ENCODE measurements around the gene FHIT.

DNA sequence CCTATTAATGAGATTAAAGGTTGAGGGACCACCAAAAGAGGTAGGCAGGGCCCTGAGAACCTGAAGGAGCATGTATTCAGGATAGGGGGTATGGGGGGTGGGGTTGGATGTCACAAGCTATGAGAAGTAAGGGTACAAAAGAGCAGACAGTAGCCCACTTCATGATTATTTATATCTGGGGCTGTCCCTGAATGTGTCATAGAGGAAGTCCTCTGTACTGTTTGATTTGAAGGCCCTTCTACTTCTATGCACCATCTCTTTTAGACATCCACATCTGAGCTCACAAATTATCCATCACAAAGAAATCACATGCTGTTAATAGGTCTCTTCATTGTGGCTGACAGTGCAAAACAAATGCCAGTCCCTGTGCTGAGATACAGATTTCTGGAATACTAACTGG, 68.6 kb downstream of the FHIT start:
- TF ChIP-seq, protein P1, sequence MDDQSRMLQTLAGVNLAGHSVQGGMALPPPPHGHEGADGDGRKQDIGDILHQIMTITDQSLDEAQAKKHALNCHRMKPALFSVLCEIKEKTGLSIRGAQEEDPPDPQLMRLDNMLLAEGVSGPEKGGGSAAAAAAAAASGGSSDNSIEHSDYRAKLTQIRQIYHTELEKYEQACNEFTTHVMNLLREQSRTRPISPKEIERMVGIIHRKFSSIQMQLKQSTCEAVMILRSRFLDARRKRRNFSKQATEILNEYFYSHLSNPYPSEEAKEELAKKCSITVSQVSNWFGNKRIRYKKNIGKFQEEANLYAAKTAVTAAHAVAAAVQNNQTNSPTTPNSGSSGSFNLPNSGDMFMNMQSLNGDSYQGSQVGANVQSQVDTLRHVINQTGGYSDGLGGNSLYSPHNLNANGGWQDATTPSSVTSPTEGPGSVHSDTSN (IDR thresholded peaks at IDR 0.05): no peak
- TF ChIP-seq, protein P2, sequence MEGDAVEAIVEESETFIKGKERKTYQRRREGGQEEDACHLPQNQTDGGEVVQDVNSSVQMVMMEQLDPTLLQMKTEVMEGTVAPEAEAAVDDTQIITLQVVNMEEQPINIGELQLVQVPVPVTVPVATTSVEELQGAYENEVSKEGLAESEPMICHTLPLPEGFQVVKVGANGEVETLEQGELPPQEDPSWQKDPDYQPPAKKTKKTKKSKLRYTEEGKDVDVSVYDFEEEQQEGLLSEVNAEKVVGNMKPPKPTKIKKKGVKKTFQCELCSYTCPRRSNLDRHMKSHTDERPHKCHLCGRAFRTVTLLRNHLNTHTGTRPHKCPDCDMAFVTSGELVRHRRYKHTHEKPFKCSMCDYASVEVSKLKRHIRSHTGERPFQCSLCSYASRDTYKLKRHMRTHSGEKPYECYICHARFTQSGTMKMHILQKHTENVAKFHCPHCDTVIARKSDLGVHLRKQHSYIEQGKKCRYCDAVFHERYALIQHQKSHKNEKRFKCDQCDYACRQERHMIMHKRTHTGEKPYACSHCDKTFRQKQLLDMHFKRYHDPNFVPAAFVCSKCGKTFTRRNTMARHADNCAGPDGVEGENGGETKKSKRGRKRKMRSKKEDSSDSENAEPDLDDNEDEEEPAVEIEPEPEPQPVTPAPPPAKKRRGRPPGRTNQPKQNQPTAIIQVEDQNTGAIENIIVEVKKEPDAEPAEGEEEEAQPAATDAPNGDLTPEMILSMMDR (IDR thresholded peaks at IDR 0.05): no peak
- TF ChIP-seq JUND (IDR thresholded peaks at IDR 0.05): no peak
- TF ChIP-seq NFIC (IDR thresholded peaks at IDR 0.05; ENCODE audit: borderline replicate concordance): no peak
- TF ChIP-seq, protein P3, sequence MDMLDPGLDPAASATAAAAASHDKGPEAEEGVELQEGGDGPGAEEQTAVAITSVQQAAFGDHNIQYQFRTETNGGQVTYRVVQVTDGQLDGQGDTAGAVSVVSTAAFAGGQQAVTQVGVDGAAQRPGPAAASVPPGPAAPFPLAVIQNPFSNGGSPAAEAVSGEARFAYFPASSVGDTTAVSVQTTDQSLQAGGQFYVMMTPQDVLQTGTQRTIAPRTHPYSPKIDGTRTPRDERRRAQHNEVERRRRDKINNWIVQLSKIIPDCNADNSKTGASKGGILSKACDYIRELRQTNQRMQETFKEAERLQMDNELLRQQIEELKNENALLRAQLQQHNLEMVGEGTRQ (IDR thresholded peaks at IDR 0.05; ENCODE audit: borderline replicate concordance, low read depth, low read length): no peak
- no peak for TF ChIP-seq RAD21 (IDR thresholded peaks at IDR 0.05; ENCODE audit: low read length)
- TF ChIP-seq POLR2AphosphoS5 (IDR thresholded peaks at IDR 0.05; ENCODE audit: low read depth, low read length): no peak
- TF ChIP-seq, protein P4, sequence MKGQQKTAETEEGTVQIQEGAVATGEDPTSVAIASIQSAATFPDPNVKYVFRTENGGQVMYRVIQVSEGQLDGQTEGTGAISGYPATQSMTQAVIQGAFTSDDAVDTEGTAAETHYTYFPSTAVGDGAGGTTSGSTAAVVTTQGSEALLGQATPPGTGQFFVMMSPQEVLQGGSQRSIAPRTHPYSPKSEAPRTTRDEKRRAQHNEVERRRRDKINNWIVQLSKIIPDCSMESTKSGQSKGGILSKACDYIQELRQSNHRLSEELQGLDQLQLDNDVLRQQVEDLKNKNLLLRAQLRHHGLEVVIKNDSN (IDR thresholded peaks at IDR 0.05; ENCODE audit: borderline replicate concordance, low read depth): no peak
- TF ChIP-seq FOXM1 (IDR thresholded peaks at IDR 0.05; ENCODE audit: low read depth): no peak
- no peak for TF ChIP-seq TAF1 (IDR thresholded peaks at IDR 0.05; ENCODE audit: borderline replicate concordance, low read depth, low read length)
- TF ChIP-seq, protein P5, sequence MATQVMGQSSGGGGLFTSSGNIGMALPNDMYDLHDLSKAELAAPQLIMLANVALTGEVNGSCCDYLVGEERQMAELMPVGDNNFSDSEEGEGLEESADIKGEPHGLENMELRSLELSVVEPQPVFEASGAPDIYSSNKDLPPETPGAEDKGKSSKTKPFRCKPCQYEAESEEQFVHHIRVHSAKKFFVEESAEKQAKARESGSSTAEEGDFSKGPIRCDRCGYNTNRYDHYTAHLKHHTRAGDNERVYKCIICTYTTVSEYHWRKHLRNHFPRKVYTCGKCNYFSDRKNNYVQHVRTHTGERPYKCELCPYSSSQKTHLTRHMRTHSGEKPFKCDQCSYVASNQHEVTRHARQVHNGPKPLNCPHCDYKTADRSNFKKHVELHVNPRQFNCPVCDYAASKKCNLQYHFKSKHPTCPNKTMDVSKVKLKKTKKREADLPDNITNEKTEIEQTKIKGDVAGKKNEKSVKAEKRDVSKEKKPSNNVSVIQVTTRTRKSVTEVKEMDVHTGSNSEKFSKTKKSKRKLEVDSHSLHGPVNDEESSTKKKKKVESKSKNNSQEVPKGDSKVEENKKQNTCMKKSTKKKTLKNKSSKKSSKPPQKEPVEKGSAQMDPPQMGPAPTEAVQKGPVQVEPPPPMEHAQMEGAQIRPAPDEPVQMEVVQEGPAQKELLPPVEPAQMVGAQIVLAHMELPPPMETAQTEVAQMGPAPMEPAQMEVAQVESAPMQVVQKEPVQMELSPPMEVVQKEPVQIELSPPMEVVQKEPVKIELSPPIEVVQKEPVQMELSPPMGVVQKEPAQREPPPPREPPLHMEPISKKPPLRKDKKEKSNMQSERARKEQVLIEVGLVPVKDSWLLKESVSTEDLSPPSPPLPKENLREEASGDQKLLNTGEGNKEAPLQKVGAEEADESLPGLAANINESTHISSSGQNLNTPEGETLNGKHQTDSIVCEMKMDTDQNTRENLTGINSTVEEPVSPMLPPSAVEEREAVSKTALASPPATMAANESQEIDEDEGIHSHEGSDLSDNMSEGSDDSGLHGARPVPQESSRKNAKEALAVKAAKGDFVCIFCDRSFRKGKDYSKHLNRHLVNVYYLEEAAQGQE (IDR thresholded peaks at IDR 0.05; ENCODE audit: low read depth, low read length): no peak
- TF ChIP-seq YY1 (IDR thresholded peaks at IDR 0.05; ENCODE audit: low read depth): no peak
- TF ChIP-seq, protein P6, sequence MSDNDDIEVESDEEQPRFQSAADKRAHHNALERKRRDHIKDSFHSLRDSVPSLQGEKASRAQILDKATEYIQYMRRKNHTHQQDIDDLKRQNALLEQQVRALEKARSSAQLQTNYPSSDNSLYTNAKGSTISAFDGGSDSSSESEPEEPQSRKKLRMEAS (IDR thresholded peaks at IDR 0.05; ENCODE audit: low read depth): no peak
- no peak for TF ChIP-seq CHD2 (IDR thresholded peaks at IDR 0.05; ENCODE audit: low read length, partially characterized antibody)
